ENCODE measurements around the gene NR1D1. TPM values are rescaled to one million over a fixed set of nuclear protein-coding genes. Genes with fewer than 3 reads are reported as not detected.

NR1D1 gene
- total RNA-seq, 3 donors from 2014 or later = 9.3 to 15.0 (median 14.8) TPM

DNA sequence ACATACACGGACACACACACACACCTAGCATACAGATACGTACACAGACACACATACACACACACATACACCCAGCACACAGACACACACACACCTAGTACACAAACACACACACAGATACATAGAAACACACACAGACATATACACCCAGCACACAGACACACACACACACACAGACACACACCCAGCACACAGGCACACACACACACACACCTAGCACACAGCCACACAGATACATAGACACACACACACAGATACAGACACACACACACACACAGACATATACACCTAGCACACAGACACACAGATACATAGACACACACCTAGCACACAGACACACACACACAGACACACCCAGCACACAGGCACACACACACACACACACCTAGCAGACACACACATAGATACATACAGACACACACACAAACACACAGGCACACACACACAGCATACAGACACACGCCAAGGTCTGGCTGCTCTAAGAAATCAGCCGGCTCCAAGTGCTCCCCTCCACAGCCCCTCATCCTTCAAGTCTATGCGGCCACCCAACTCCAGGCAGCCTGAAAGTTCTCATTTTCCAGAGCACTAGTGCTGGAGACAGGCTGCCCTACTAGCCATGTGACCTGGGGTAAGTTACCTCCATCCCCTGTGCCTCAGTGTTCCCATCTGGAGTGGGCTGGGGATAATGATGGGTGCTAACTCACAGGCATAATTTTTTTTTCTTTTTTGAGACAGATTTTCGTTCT, 13.2 kb downstream of the NR1D1 start:
- H3K4me1 ChIP-seq (ENCODE audit: low read depth) = no peaks in the 10 kb centered on the region
- DNase-seq (no peak), ATAC-seq (peak; percentile 4)
- intact Hi-C loops (cut with DNase I, micrococcal nuclease) = no loop called here
- H3K36me3 ChIP-seq (ENCODE audit: low read depth) = peaks cover 11% of the 10 kb centered on the region
- H3K4me3 ChIP-seq = no peak overlapping the region
- H3K9me3 ChIP-seq = no peaks in the 10 kb centered on the region
- TF ChIP-seq, protein P1, sequence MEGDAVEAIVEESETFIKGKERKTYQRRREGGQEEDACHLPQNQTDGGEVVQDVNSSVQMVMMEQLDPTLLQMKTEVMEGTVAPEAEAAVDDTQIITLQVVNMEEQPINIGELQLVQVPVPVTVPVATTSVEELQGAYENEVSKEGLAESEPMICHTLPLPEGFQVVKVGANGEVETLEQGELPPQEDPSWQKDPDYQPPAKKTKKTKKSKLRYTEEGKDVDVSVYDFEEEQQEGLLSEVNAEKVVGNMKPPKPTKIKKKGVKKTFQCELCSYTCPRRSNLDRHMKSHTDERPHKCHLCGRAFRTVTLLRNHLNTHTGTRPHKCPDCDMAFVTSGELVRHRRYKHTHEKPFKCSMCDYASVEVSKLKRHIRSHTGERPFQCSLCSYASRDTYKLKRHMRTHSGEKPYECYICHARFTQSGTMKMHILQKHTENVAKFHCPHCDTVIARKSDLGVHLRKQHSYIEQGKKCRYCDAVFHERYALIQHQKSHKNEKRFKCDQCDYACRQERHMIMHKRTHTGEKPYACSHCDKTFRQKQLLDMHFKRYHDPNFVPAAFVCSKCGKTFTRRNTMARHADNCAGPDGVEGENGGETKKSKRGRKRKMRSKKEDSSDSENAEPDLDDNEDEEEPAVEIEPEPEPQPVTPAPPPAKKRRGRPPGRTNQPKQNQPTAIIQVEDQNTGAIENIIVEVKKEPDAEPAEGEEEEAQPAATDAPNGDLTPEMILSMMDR (IDR thresholded peaks at IDR 0.05) = no peak

DNA sequence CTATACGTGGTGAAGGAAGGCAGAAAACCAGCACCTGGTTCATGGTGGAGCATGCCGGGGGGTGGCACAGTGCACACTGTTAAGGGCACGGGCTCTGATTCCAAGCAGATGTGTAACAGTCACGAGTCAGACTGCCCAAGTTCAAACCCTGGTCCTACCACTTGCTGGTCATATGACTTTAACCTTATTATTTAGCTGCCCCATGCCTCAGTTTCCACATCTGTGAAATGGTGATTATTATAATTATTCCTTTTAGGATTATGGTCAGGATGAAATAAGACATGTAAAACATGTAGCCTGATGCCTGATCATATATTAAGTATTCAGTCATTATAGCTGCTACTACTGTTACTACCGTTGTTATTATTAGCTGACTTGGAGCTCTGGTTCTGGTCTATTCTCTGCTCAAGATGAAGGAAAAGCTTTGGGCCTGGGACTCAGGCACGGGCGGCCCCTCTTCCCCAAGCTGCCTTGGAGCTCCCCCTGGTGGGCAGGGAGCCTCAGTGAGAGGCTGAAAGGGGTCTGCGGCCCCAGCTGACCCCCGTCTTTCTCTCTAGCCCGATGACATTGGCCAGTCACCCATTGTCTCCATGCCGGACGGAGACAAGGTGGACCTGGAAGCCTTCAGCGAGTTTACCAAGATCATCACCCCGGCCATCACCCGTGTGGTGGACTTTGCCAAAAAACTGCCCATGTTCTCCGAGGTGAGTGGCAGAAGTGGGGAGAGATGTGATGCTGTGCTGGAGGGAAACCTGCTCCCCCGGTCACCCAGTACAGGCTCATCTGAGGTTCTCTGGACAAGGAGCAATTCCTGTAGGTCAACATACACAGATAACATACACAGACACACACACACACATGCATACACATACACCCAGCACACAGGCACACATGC, 14.0 kb downstream of the NR1D1 start:
- DNase-seq = peak in 2 of 3 donors; percentile 67 to 72
- ATAC-seq = peak; percentile 64
- intact Hi-C loops (cut with DNase I, micrococcal nuclease) = no loop called here
- Histone ChIP-seq H3K4me1 (ENCODE audit: low read depth) (no peaks in the 10 kb centered on the region), H3K9me3 (no peaks in the 10 kb centered on the region), H3K4me3 (no peak overlapping the region), H3K36me3 (ENCODE audit: low read depth) (peaks cover 11% of the 10 kb centered on the region)
- TF ChIP-seq, protein P1 (IDR thresholded peaks at IDR 0.05) = peak; percentile 62

GRCh38 chr17:40084477-40084876, 15.9 kb downstream of the NR1D1 start:
- TF ChIP-seq, protein P1 (IDR thresholded peaks at IDR 0.05) = no peak
- Histone ChIP-seq H3K4me3 (no peak overlapping the region), H3K4me1 (ENCODE audit: low read depth) (no peaks in the 10 kb centered on the region), H3K36me3 (ENCODE audit: low read depth) (peaks cover 11% of the 10 kb centered on the region), H3K9me3 (no peaks in the 10 kb centered on the region)
- no peak for DNase-seq
- ATAC-seq = no peak
- intact Hi-C loops (cut with DNase I, micrococcal nuclease) = no loop called here

DNA sequence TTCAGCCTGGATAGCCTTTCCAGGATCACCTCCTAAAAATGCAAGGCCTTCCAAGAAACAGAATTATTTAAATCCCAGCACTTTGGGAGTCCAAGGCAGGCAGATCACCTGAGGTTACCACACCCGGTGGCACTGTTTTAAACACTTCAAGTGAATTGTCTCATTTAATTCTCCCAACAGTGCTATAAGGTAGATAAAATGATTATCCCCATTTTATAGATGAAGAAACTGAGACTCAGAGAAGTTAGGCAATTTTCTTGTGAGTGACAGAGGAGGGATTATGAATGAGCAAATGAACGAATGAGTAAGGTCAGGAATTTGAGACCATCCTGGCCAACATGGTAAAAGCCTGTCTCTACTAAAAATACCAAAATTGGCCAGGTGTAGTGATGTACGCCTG, 20.8 kb downstream of the NR1D1 start:
- intact Hi-C loops (cut with DNase I, micrococcal nuclease) = no loop called here
- Histone ChIP-seq H3K4me1 (ENCODE audit: low read depth) (peaks cover 22% of the 10 kb centered on the region), H3K36me3 (ENCODE audit: low read depth) (no peaks in the 10 kb centered on the region), H3K4me3 (no peak overlapping the region), H3K9me3 (no peaks in the 10 kb centered on the region)
- DNase-seq = no peak
- TF ChIP-seq, protein P1 (IDR thresholded peaks at IDR 0.05) = no peak
- no peak for ATAC-seq

DNA sequence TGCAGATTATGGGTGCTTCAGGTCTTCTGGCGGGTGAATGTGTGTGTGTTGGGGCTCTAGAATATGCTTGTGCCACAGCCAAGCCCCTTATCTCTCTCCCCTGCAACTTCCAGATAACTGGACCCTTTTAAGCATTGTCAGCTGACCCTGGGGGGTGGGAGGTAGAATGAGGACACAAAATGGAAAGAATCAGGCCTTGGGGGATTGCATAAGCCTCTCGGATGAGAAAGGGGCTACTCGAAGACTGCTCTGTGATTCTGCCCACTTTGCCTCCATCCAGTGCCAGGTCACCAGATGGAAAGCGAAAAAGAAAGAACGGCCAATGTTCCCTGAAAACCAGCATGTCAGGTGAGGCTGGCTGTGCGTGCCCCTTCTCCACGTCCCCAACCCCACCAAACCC, 23.8 kb downstream of the NR1D1 start:
- ATAC-seq (no peak), DNase-seq (no peak)
- TF ChIP-seq, protein P1 (IDR thresholded peaks at IDR 0.05) = no peak
- Histone ChIP-seq H3K36me3 (ENCODE audit: low read depth) (no peaks in the 10 kb centered on the region), H3K9me3 (no peaks in the 10 kb centered on the region), H3K4me3 (no peak overlapping the region), H3K4me1 (ENCODE audit: low read depth) (peaks cover 50% of the 10 kb centered on the region)
- intact Hi-C loops (cut with DNase I, micrococcal nuclease) = no loop called here

All from mucosa of descending colon (tissue), 3 donors.